Heart left ventricle (tissue), 16 donors: Measurements from ENCODE around the gene NALCN. TPM values are rescaled to one million over a fixed set of nuclear protein-coding genes. Genes with fewer than 3 reads are reported as not detected.

Experiments used
- ATAC-seq, 4 donors: fragments of 200-7000 bp; cut with Tn5 transposase; one replicate each; pipeline ENCODE4 v1.9.1; 2020 to 2022; ENCODE audit warnings: moderate library complexity in 4 of 4, mild to moderate bottlenecking in 3 of 4, moderate number of reproducible peaks in 1 of 4
- DNase-seq, 5 donors: peaks; one replicate each; pipeline ENCODE4 v3.0.0-alpha.2; 2020
- H3K27ac ChIP-seq, 12 donors: fragments of 200-600 bp; sonication (generic) in 4 of 12; one replicate each; pipeline versions ENCODE4 v1.5.0 to v1.8.0; 2016 to 2022; ENCODE audit warnings: mild to moderate bottlenecking in 2 of 12
- H3K27me3 ChIP-seq, 9 donors: fragments of 200-600 bp; sonication (generic) in 2 of 9; one replicate each; pipeline versions ENCODE4 v1.5.1 to v1.8.0; 2016 to 2022; ENCODE audit warnings: mild to moderate bottlenecking in 3 of 9
- H3K36me3 ChIP-seq, 9 donors: fragments of 200-600 bp; sonication (generic) in 2 of 9; one replicate each; pipeline versions ENCODE4 v1.5.0 to v1.8.0; 2018 to 2022; ENCODE audit warnings: mild to moderate bottlenecking in 2 of 9
- H3K4me1 ChIP-seq, 12 donors: fragments of 200-600 bp; sonication (generic) in 4 of 12; one replicate each; pipeline versions ENCODE4 v1.5.0 to v1.8.0; 2016 to 2022; ENCODE audit warnings: mild to moderate bottlenecking in 3 of 12
- H3K4me3 ChIP-seq, 12 donors: fragments of 200-600 bp; sonication (generic) in 4 of 12; one replicate each; pipeline versions ENCODE4 v1.5.0 to v1.8.0; 2017 to 2022; ENCODE audit warnings: mild to moderate bottlenecking in 9 of 12, moderate library complexity in 4 of 12
- H3K9me3 ChIP-seq, 12 donors: fragments of 200-600 bp; sonication (generic) in 4 of 12; one replicate each; pipeline versions ENCODE4 v1.5.0 to v1.8.0; 2016 to 2022; ENCODE audit warnings: mild to moderate bottlenecking in 1 of 12
- CTCF ChIP-seq, 12 donors: fragments of 200-600 bp; sonication (generic) in 4 of 12; IDR thresholded peaks; one replicate each; pipeline versions ENCODE4 v1.5.0 to v1.8.0; 2018 to 2022; ENCODE audit warnings: antibody characterized with exemption in 12 of 12, mild to moderate bottlenecking in 5 of 12
- POLR2A ChIP-seq, 2 donors: fragments of 450-650 bp; IDR thresholded peaks; one replicate each; pipeline ENCODE4 v1.6.1; 2017; ENCODE audit warnings: antibody characterized with exemption in 2 of 2, mild to moderate bottlenecking in 2 of 2, moderate library complexity in 2 of 2
- WGBS, 4 donors: extraction: QIAGEN DNeasy Blood & Tissue Kit in 2 of 4; methylation state at CpG; one replicate each; pipeline versions ENCODE4 v1.1.5 to v1.1.7; 2013 to 2018; 5-methylcytosine and 5-hydroxymethylcytosine counted together
- intact Hi-C, 10 donors: fragments of 100-400 bp; cut with DNase I; formaldehyde crosslinking; loops; one replicate each; pipeline versions ENCODE4 v1.11.1 to v1.14.2; 2022
- polyA plus RNA-seq, 2 donors: library from polyadenylated mRNA; stranded (reverse); fragments of 200-250 nt; gene quantifications; one replicate each; pipeline ENCODE4 v1.2.3, GENCODE V29; 2013
- total RNA-seq, 9 donors: library from RNA; depleted of rRNA in 2 of 9; stranded (reverse); fragments of >200 nt in 2 of 9; fragmentation: NEBNext Ultra II Directional in 3 of 9; extraction: Animal tissue kit (Norgen Biotek cat#: 25700) in 3 of 9; gene quantifications; one replicate each; pipeline versions ENCODE4 v1.1.0 to v1.2.4, GENCODE V29; 2016 to 2023
- donor health status: ischemic (EF 13 %, LVEDD 7.1; RV severe dilation, severe dysfunction).
- donor health status: healthy with polysubstance abuse.
- donor health status: DM: no; HTN: yes; CAD: no.
- donor health status: DM: no; HTN: no; CAD: no.
- donor health status: ischemic (EF 25% LVEDD 6.9; RV normal size, moderate dysfunction).
- donor health status: ischemic (EF 25% LVEDD 5.7; RV mildly dilated, moderate dysfunction).
- donor health status: healthy.
- donor health status: DM: yes; HTN: yes; CAD: no.
- donor health status: ischemic (EF 35%, LVEDD 5.7; RV mildly dilated, moderate dysfunction).
- donor health status: nonischemic (EF 11% LVEDD 7.7; RV severe dilation, severe dysfunction).
- donor health status: DM: yes; HTN: yes; CAD: no.
- donor health status: PGD.
- donor health status: ischemic (EF 29% LVEDD 5.4; RV normal size, mild dysfunction).
- donor health status: nonischemic (EF 23%, LVEDD 6.1; RV moderate dilation, normal function).

Gene NALCN
- total and polyA plus RNA-seq, 11 donors = 1.9 to 11.4 (median 6.8) TPM; not detected in 1

DNA sequence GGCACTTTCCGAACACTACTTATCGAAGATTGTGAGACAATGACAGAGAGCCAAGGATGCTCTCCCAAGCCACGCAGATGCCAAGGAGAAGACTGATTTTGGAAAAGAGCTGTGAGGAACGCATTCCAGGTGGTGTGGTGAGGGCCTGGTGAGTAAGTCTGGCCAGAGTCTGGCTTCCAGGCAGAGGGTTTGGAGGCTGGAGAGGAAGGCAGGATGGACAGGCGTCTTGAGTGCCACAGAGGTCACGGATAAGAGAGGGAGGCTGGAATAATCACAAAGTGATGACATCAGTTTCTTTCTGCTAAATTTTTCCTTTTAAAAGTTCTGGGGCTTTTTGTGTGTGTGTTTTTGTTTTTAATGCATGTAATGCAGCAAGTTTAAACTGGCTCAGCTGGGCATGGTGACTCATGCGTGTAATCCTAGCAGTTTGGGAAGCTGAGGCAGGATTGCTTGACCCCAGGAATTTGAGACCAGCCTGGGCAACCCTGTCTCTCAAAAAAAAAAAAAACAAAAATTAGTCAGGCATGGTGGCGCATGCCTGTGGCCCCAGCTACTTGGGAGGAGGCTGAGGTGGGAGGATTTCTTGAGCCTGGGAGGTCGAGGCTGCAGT lies 235.1 kb downstream of the NALCN start:
- no peaks in the 10 kb centered on the region for H3K27me3 ChIP-seq
- H3K9me3 ChIP-seq = no peaks in the 10 kb centered on the region
- WGBS, 4 donors = 59 to 79% (median 75%) methylated on average over 9 of the region's 9 CpGs
- intact Hi-C loops = no loop called here
- H3K36me3 ChIP-seq = no peaks in the 10 kb centered on the region
- H3K27ac ChIP-seq = no peak overlapping the region
- no peak for DNase-seq
- no peak overlapping the region for H3K4me3 ChIP-seq
- no peak for ATAC-seq
- no peak for TF ChIP-seq CTCF (IDR thresholded peaks at IDR 0.05)
- no peak for TF ChIP-seq POLR2A (IDR thresholded peaks at IDR 0.05)
- no peaks in the 10 kb centered on the region for H3K4me1 ChIP-seq

DNA sequence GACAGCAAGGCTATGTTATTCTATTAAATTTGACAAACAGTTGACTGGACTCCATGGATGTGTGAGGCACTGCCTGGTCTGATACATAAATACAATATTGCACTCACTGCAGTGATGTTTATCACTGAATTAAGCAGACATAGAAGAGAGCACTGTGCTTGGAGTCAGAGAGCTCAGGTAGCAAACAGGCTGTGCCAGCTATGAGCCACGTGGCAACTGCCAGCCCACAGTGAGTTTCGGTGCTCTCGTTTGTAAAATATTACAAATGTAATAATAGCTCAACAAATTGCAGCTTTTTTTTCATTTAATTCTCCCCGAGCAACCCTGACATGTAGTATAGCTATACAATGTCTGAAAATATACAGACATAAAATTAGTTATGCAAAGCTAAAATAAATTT lies 237.3 kb downstream of the NALCN start:
- no peak for TF ChIP-seq POLR2A (IDR thresholded peaks at IDR 0.05)
- no peaks in the 10 kb centered on the region for H3K27me3 ChIP-seq
- no peak overlapping the region for H3K27ac ChIP-seq
- intact Hi-C loops = no loop called here
- no peaks in the 10 kb centered on the region for H3K36me3 ChIP-seq
- DNase-seq (no peak), ATAC-seq (no peak)
- no peaks in the 10 kb centered on the region for H3K4me1 ChIP-seq
- H3K4me3 ChIP-seq = no peak overlapping the region
- WGBS, 4 donors = 79 to 85% (median 83%) methylated on average over 4 of the region's 4 CpGs
- no peaks in the 10 kb centered on the region for H3K9me3 ChIP-seq

GRCh38 chr13:101178406-101178805 lies 237.9 kb downstream of the NALCN start:
- 69 to 77% (median 73%) methylated on average over 4 of the region's 4 CpGs for WGBS, 4 donors
- no peak overlapping the region for H3K27ac ChIP-seq
- intact Hi-C loops = no loop called here
- no peak overlapping the region for H3K4me3 ChIP-seq
- H3K36me3 ChIP-seq = no peaks in the 10 kb centered on the region
- DNase-seq = no peak
- H3K9me3 ChIP-seq = no peaks in the 10 kb centered on the region
- no peak for ATAC-seq
- TF ChIP-seq CTCF (IDR thresholded peaks at IDR 0.05) = no peak
- no peak for TF ChIP-seq POLR2A (IDR thresholded peaks at IDR 0.05)
- no peaks in the 10 kb centered on the region for H3K4me1 ChIP-seq
- H3K27me3 ChIP-seq = no peaks in the 10 kb centered on the region

- no peaks in the 10 kb centered on the region for H3K9me3 ChIP-seq
- H3K36me3 ChIP-seq = no peaks in the 10 kb centered on the region
- no peak overlapping the region for H3K27ac ChIP-seq
- H3K4me3 ChIP-seq = no peak overlapping the region
- H3K27me3 ChIP-seq = no peaks in the 10 kb centered on the region
- no peak for TF ChIP-seq CTCF (IDR thresholded peaks at IDR 0.05)
- TF ChIP-seq POLR2A (IDR thresholded peaks at IDR 0.05) = no peak
- DNase-seq = no peak
- intact Hi-C loops = no loop called here
- no peaks in the 10 kb centered on the region for H3K4me1 ChIP-seq
- 72 to 81% (median 74%) methylated on average over 2 of the region's 2 CpGs for WGBS, 4 donors
- ATAC-seq = no peak
Observed at GRCh38 chr13:101170306-101170705, 246.0 kb downstream of the NALCN start.

DNA sequence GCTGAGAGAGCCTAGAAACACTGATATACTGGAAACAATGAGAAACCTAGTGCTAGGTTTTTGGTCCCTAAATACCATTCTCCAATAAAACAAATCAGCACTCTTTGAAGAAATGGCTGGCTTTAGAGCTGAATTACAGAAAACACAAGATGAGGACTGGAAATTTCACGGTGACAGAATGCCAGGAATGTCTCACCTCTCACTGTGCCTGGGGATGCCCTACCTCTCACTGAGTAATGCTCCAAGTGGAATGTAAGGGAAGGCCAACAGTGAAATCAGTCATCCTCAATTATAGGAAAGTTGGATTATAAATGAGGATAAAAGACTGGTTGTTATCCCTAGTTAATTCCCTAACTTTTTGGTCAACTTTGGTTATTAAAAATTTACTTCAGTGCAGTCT lies 259.0 kb downstream of the NALCN start:
- Histone ChIP-seq H3K36me3 (no peaks in the 10 kb centered on the region), H3K27me3 (peaks cover 0 to 5% (median 0%) of the 10 kb centered on the region in 9 donors), H3K9me3 (no peaks in the 10 kb centered on the region), H3K27ac (no peak overlapping the region), H3K4me1 (peaks cover 0 to 4% (median 0%) of the 10 kb centered on the region in 12 donors), H3K4me3 (no peak overlapping the region)
- DNase-seq = no peak
- no peak for ATAC-seq
- 6 to 17% (median 7%) methylated on average over 1 of the region's 1 CpG for WGBS, 4 donors
- intact Hi-C loops = loop anchor here in 1 of 10 donors (10.0 kb wide), 1 partner anchor 298 kb away; the partner anchor contains the start of gene ITGBL1
- TF ChIP-seq POLR2A (IDR thresholded peaks at IDR 0.05) = no peak
- TF ChIP-seq CTCF (IDR thresholded peaks at IDR 0.05) = no peak
